ENCODE results near the gene MFN1. TPM values are rescaled to one million over a fixed set of nuclear protein-coding genes. Genes with fewer than 3 reads are reported as not detected.

The MFN1 gene
- total RNA-seq, result 37.9 and 78.5 TPM in 2 replicates

DNA sequence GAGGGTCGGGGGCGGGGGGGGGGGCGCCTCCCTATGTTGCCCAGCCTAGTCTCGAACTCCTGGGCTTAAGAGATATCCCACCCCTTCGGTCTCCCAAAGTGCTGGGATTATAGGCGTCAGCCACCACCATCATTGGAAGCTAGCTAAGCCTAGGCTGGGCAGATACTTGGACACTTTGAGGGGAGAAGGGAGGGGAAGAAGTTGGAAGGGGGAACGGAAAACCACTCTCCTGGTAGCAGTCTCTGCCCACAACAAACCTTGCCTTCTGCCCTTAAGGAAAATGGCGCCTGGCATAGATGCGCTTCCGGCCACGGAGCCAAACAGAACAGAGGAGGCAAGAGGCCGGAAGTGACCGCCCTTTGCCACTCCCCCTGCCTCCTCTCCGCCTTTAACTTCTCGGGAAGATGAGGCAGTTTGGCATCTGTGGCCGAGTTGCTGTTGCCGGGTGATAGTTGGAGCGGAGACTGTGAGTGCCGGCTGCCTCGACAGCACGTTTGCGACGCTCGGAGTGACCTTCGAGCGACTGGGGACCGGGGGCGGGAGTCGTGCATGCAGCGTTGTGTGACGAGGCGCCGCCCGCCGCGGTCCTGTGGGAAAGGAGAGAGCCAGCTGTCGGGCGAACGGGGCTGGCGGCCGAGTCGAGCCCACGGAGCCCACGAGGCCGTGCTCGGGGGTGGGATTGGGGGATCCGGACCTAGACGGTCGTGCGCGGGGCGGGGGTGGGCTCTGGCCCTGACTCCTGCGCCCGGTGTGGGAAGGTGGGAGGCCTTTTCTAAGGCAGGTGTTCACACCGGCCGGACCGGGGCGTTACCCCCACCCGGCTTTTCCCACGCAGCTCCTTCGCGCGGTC, at the start of gene MFN1:
Gene MFN1, plus strand, starts transcription at position 365 of the 850 bp plus-strand sequence. CDS start 1,143 bp downstream, outside the sequence.

DNA sequence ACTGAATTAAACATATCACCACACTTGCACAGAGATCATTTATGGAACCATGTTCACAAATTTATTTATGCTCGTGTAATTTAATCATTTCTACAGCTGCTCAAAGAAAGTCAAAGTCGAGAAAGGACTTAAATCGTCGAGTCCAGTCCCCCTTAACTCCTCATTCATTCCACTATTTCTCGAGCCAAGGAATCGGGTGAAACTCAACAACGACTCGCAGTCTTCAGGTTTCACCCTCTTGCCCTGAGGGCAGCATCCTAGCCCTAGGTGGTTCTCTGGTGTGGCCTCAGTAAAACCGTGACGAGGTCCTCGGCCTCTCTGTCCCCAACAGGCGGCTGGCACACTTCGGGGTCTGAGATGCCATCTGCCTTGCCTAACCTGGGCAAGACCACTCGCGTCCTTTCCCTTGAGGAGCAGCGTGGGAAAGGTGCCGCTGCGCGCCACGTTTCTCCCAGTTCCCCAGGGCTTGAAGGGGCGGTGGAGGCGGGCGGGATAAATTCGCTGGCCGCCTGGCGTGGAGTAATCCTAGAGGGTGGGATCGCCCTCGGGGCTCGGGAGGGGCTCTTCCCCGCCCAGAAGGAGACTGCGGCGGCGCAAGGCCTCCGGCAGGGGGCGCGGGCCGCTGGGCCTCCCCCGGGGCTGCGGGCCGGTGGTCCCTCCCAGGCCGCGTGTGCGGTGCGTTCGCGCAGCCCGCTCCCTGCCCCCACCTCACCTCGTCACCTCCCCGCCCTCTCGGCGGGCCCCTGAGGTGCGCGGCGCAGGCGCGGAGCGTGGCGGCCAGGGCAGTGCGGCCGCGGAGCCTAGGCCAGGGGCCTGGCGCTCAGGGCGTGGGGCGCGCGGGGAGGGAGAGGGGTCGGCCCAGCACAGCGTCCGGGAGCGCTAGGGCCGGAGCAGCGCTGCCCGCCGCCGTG, 25.0 kb upstream of the MFN1 start, which contains the start of gene ZNF639:
Gene ZNF639, plus strand, starts transcription at position 746 of the 911 bp plus-strand sequence. CDS start 5,263 bp downstream, outside the sequence.

Other genes starting within 250 kb of the MFN1 start
- gene PIK3CA, start 199.4 kb upstream of the MFN1 start, total RNA-seq, result 26.9 and 34.8 TPM in 2 replicates
- 0.88 and 1.1 TPM in 2 replicates for gene KCNMB3, start 96.6 kb upstream of the MFN1 start, total RNA-seq
- gene ZNF639, start 24.7 kb upstream of the MFN1 start, total RNA-seq, result 49.7 and 62.3 TPM in 2 replicates
- gene GNB4, start 103.8 kb downstream of the MFN1 start, total RNA-seq, result 31.3 and 91.2 TPM in 2 replicates
- gene ACTL6A, start 215.2 kb downstream of the MFN1 start, total RNA-seq, result 50.1 and 66.1 TPM in 2 replicates